Chondrocyte (in vitro differentiated cells): ENCODE results near the gene QSOX1. TPM values are rescaled to one million over a fixed set of nuclear protein-coding genes. Genes with fewer than 3 reads are reported as not detected.

Experiments used
- DNase-seq: peaks from one replicate; pipeline ENCODE4 v3.0.0; 2021; ENCODE audit warnings: mixed read lengths, low spot score
- H3K27ac Mint-ChIP-seq: one replicate; pipeline ENCODE4 v1.8.0; 2021; ENCODE audit warnings: mild to moderate bottlenecking, moderate library complexity, mixed read lengths; ENCODE audit not compliant: unreplicated experiment
- H3K27me3 Mint-ChIP-seq: 2 replicates; pipeline ENCODE4 v1.8.0; 2021; ENCODE audit warnings: low read depth, mixed read lengths
- H3K36me3 Mint-ChIP-seq: 2 replicates; pipeline ENCODE4 v1.8.0; 2021; ENCODE audit warnings: low read depth, mixed read lengths
- H3K4me1 Mint-ChIP-seq: 2 replicates; pipeline ENCODE4 v1.8.0; 2021; ENCODE audit warnings: low read depth, mild to moderate bottlenecking, mixed read lengths
- H3K4me3 Mint-ChIP-seq: one replicate; pipeline ENCODE4 v1.8.0; 2021; ENCODE audit warnings: mild to moderate bottlenecking, moderate library complexity, mixed read lengths; ENCODE audit not compliant: unreplicated experiment
- H3K9me3 Mint-ChIP-seq: 2 replicates; pipeline ENCODE4 v1.8.0; 2021; ENCODE audit warnings: low read depth, mixed read lengths
- total RNA-seq: library from RNA; stranded (reverse); gene quantifications from 3 replicates; pipeline ENCODE4 v1.2.1, GENCODE V29; 2021
- TF ChIP-seq, protein P1 (sequence below): fragments of 200-600 bp; sonication (generic); IDR thresholded peaks from 2 replicates; pipeline ENCODE4 v1.5.0; 2021; ENCODE audit warnings: antibody characterized with exemption, mild to moderate bottlenecking, moderate library complexity

The QSOX1 gene
- total RNA-seq, 1 donor from 2014 or later = 232 TPM

DNA sequence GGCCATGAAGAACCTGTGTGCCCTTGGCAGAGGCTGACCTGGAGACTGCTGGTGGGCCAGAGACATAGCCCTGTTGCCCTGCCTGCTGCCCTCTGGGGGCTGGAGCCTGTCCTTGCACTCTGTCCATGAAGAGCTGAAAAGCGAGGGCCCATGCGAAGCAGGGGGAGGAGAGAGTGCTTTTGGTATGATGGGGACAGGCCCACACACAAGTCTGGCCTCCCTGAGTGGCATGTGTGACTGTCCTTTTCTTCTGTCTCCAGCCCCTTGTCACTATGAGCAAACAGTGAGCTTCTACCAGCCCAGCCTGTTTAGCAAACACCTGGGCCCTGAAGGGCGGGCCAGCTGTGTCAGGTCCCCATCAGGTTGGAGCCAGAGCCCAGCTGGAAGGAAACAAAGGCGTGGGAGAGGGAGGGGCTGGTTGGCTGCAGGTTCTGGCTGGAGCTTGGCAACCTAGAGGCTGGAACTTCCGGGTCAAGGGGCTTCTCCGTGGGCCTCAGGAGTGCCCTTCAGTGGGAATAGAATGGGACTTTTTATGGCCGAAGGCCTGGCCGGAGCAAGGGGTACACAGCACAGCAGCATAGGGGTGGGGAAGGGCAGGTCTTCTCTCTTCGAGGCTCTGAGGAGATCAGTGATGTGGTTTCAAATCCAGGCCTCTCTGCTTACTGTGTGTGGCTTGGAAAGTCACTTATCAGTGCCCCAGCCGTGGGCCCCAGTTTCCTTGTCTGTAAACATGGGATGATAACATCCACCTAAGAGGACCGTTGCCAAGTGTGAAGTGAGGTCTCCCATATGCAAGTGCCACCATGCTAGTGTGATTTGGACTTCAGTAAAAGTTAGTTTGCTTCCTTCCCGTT is 14.3 kb downstream of the QSOX1 start:
- TF ChIP-seq, protein P1, sequence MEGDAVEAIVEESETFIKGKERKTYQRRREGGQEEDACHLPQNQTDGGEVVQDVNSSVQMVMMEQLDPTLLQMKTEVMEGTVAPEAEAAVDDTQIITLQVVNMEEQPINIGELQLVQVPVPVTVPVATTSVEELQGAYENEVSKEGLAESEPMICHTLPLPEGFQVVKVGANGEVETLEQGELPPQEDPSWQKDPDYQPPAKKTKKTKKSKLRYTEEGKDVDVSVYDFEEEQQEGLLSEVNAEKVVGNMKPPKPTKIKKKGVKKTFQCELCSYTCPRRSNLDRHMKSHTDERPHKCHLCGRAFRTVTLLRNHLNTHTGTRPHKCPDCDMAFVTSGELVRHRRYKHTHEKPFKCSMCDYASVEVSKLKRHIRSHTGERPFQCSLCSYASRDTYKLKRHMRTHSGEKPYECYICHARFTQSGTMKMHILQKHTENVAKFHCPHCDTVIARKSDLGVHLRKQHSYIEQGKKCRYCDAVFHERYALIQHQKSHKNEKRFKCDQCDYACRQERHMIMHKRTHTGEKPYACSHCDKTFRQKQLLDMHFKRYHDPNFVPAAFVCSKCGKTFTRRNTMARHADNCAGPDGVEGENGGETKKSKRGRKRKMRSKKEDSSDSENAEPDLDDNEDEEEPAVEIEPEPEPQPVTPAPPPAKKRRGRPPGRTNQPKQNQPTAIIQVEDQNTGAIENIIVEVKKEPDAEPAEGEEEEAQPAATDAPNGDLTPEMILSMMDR = peak; percentile 72
- no peaks in the 10 kb centered on the region for H3K27me3 Mint-ChIP-seq
- no peak for DNase-seq
- peaks cover 33% of the 10 kb centered on the region for H3K4me1 Mint-ChIP-seq
- H3K36me3 Mint-ChIP-seq = peaks cover 10% of the 10 kb centered on the region
- H3K9me3 Mint-ChIP-seq = no peaks in the 10 kb centered on the region
- H3K27ac Mint-ChIP-seq = no peak overlapping the region
- H3K4me3 Mint-ChIP-seq = no peak overlapping the region

DNA sequence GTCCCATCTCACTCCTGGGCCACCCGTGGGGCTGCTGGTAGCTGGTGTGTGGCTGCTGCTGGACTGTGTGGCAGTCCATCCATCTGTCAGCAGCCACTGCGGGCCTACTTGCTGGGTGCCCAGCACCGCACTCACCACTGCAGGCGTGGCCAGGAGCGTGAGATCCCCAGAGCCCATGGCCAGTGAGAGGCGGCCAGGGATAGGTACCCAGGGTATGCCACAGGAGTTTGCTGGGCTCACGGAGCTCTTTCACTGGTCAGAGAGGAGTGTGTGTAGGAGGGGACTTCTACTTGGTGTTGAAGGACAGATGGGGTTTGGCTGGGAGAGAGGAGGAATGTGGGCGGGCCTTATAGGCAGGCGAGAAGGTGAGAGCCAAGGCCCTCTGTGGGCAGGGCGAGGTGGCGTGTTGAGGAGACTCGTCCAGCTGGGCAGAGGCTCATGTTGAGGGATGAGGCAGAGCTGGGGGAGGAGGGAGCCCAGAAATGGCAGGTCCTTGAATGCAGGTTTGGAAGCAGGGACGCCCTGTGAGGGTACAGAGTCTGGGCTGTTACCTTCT is 15.0 kb downstream of the QSOX1 start:
- Mint-ChIP-seq H3K27me3 (no peaks in the 10 kb centered on the region), H3K4me3 (no peak overlapping the region), H3K36me3 (peaks cover 10% of the 10 kb centered on the region), H3K9me3 (no peaks in the 10 kb centered on the region), H3K27ac (no peak overlapping the region), H3K4me1 (peaks cover 33% of the 10 kb centered on the region)
- TF ChIP-seq, protein P1 = no peak
- DNase-seq = no peak

DNA sequence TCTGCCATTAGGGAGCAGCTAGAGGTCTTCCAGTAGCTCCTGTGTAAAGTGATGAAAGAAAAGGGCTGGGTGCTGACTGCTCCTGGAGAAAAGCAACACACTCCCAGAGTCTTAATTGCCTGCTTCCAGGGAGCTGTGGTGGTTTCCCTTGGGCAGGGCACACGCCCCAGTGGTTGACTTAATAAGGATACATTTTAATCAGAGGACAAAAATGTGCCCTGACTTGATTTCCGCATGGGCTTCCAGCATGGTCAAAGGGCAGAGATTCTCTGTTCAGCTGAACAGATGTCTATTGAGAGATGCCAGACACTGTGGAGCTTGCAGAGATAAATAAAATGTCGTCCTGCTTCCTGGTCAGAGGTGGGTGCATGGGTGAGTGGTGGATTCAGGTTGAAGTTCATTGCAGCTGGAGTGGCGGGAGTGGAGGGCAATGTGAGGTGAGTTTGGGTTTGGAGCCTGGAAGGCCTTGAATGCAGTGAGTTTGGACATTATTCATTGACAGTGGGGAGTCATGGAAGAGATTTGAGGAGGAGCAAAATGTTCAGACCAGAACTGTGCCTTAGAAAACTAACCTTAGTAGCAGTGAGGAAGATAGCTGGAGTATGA is 16.0 kb downstream of the QSOX1 start:
- TF ChIP-seq, protein P1 = no peak
- Mint-ChIP-seq H3K9me3 (no peaks in the 10 kb centered on the region), H3K27ac (no peak overlapping the region), H3K27me3 (no peaks in the 10 kb centered on the region), H3K4me3 (no peak overlapping the region), H3K36me3 (peaks cover 7% of the 10 kb centered on the region), H3K4me1 (peaks cover 28% of the 10 kb centered on the region)
- no peak for DNase-seq

DNA sequence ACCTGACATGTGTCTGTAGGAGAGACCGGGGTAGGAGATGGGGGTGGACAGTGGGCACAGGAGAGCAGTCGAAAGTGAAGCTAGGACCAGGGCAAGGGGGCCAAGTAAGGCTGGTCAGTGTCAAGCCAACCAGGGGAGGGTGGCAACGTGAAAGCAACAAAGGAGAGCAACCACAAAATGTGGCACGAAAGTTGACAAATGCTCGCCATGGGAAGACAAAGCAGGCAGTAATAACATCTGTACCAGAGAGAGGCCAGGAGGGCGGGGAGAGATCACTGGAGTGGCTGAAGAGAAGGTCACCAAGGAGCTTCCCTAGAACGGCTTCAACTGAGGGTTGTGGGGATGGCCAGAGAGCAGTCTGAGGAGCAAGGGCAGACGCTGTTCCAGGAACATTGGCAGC is 17.0 kb downstream of the QSOX1 start:
- peak; percentile 58 for DNase-seq
- Mint-ChIP-seq H3K27me3 (no peaks in the 10 kb centered on the region), H3K4me1 (peaks cover 19% of the 10 kb centered on the region), H3K4me3 (no peak overlapping the region), H3K9me3 (no peaks in the 10 kb centered on the region), H3K27ac (no peak overlapping the region), H3K36me3 (peaks cover 7% of the 10 kb centered on the region)
- TF ChIP-seq, protein P1 = no peak

DNA sequence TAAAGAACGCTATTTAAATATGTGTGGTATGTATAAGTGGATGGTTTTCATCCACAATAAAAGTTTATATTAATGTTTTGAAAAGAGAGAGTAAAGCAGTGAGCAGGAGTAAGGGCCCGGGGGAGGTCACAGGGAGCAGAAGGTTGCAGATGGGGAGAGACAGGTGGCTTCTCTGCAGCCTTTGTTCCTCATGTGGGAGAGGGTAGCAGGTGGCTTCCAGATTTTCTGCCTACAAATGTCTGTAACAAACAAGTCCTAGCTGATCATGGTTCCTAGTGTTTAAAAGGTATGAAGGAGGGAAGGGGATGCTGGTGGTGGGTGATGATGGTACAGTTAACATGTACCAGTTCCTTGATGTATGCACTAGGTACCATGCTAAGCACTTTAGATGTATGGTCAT is 18.8 kb downstream of the QSOX1 start:
- DNase-seq = no peak
- H3K9me3 Mint-ChIP-seq = no peaks in the 10 kb centered on the region
- no peak overlapping the region for H3K4me3 Mint-ChIP-seq
- peaks cover 7% of the 10 kb centered on the region for H3K4me1 Mint-ChIP-seq
- no peaks in the 10 kb centered on the region for H3K27me3 Mint-ChIP-seq
- H3K27ac Mint-ChIP-seq = no peak overlapping the region
- TF ChIP-seq, protein P1 = no peak
- peaks cover 7% of the 10 kb centered on the region for H3K36me3 Mint-ChIP-seq
